Activated T-cell treated with anti-CD3 and anti-CD28 coated beads for 24 hours (primary cell): ENCODE results near the gene RIN3.
"Not testable (repeated sequence)": the region's sequence is repeated elsewhere in the genome, so short reads cannot be mapped to it uniquely, and the experiment has no call there.

ENCODE experiments used
- DNase-seq: peaks from one replicate; pipeline ENCODE4 v3.0.0-alpha.2; 2020; ENCODE audit warnings: low read depth

The RIN3 gene

DNA sequence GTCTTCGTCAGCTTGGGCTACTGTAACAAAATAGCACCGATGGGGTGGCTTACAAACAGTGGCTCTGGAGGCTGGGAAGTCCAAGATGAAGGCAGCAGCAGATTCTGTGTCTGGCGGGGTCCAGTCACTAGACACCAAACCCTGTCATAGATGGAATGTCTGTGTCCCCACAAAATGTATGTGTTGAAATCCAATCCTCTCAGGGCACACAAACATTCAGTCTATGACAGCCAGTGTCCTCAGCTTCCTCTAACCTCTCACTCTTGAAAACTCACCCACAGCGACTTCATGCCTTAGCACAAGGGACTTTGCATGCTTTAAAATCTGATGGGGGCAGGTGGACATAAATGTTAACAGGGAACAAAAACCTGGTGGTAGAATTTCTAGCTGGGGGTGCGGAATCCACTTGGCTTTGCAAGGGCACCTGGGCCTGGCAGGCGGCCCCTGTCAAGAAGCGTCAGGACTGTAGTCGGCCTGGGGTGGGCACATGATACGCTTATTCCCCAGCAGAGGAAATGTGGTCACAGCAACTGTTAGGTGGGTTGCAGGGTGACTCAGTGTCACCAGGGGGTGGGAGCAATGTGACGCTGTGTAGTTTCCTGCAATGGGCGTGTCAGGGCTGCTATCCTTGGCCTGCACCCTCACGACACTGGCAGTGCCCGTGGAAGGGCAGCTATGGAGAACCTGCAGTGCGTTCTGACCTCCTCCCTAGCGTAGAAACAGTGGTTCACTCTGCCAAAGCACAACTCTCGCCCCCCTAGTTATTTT, 17.7 kb downstream of the RIN3 start:
- peak; percentile 62 for DNase-seq

DNA sequence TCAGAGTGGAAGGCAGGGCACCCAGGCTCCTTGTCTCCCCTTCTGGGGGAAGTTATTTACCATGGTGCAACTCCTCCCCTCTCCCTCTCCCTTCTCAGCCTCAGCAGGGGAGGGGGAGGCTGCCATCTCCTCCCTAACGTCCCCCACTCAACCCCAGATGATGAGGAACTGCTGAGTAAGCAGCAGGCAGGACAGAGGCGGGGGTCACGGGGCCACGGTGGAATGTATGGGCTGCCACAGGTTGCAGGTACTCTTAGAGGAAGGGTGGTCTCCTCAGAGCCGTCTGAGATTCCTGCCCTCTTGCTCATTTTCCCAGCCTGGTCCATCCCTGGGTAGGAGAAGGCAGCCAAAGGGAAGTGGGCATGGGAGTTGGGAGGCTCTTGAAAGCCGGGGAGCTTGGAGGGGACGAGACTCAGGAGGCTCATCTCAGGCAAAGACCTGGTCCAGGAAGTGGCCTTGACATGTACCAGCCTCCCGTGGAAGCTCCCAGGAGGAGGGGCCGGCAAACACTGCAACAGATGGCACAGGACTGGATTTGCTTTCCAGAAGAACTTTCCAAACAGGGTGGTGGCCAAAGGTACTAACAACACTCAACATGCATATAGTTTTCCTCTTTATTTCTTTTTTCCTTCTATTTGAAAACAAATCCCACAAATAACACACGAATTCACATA, 19.0 kb downstream of the RIN3 start:
- DNase-seq: no peak

DNA sequence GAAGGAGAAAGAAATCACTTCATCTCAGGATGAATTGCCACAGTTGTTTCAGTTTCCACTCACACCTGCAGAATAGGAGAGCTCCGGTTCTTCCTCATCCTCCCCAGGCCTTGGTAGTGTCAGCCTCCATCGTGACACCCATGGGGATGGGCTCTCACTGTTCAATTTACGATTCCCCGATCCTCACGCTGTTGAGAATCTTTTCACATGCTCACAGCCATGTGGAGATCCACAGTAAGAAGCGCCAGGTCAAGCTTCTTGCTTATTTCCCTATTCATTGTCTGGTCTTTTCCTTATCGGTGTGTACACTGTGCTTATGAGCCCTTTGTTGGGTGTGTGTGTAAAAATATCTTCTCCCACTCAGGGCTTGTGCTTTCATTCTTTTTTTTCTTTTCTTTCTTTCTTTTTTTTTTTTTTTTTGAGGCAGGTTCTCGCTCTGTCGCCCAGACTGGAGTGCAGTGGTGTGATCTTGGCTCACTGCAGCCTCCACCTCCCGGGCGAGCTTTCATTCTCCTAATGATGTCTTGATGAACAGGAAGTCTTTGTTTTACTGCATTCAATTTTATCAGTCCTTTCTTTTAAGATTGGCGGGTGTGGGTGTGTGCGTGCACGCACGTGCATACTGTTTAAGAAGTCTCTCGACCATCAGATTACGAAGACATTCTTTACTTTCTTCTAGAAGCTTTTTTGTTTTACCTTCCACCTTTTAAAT, 21.5 kb downstream of the RIN3 start:
- DNase-seq: no peak

GRCh38 chr14:92536231-92536630, 22.6 kb downstream of the RIN3 start:
- DNase-seq: not testable (repeated sequence)

DNA sequence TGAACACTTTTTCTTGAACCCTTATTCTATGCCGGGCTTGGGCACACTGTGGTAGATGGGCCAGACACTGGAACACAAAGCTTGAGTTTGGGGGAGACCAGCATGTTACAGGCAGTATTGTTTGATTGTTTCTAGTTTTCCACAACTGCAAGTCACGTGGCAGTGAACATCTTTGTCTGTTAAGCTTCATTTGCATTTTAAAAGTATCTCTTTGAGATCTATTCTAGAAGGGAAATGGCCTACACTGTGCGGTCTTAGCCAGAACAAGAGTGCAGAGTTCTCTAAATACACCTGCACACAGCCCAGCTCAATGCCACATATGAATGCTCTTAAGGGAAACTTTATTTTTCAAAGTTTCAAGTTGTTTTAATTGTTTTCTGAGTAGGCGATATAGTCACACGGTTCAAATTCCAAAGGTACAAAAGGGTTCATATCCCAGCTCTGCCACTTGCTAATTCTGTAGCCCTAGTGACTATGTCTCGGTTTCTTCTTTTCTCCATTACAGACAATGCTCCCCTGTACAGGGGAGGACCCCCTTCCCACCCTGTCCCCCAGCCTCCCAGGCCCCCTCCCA, 24.9 kb downstream of the RIN3 start:
- DNase-seq: no peak

GRCh38 chr14:92539419-92539818, 25.8 kb downstream of the RIN3 start:
- DNase-seq: no peak

GRCh38 chr14:92539875-92540274, 26.3 kb downstream of the RIN3 start:
- DNase-seq: no peak

GRCh38 chr14:92540472-92541048, 27.0 kb downstream of the RIN3 start:
- DNase-seq: no peak

DNA sequence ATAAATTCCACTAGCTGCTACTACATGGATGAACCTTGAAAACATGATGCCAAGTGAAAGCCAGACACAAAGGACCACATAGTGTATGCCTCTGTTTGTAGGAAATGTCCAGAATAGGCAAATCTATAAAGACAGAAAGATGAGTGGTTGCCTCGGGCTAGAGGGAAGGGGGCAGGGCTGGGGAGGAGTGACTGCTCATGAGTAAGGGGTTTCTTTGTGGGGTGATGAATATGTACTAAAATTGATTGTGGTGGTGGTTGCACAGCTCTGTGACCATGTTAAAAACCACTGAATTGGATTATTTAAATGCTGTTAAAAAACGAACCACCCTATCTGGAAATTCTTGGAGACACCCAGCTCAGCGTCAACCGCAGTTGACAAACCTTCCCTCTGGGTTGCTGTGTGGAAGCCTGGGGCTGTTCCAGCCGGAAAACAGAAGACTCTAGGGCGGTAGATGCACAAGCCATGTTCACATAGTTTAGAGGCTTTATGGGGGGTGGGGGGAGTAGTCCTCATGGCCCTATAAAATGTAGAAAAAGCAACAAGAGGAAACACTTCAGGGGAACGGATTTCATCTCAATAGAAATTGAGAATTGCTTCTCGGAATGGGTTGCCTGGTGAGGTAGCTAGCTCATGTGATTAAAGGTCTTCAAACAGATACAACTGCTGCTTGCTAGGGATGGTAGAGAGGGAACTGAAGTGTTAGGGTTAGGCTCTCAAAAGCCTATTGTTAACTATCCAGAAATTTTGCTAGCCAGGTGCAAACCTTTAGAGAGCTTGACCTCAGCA, 29.4 kb downstream of the RIN3 start:
- DNase-seq: no peak

- DNase-seq: no peak
These were observed 30.6 kb downstream of the RIN3 start for GRCh38 chr14:92544051-92544720.

GRCh38 chr14:92546347-92547053, 32.9 kb downstream of the RIN3 start:
- no peak for DNase-seq

- DNase-seq: no peak
These were observed 35.7 kb downstream of the RIN3 start for GRCh38 chr14:92549105-92549858.

- DNase-seq: no peak
These were observed 36.3 kb downstream of the RIN3 start for GRCh38 chr14:92549859-92550230.

DNA sequence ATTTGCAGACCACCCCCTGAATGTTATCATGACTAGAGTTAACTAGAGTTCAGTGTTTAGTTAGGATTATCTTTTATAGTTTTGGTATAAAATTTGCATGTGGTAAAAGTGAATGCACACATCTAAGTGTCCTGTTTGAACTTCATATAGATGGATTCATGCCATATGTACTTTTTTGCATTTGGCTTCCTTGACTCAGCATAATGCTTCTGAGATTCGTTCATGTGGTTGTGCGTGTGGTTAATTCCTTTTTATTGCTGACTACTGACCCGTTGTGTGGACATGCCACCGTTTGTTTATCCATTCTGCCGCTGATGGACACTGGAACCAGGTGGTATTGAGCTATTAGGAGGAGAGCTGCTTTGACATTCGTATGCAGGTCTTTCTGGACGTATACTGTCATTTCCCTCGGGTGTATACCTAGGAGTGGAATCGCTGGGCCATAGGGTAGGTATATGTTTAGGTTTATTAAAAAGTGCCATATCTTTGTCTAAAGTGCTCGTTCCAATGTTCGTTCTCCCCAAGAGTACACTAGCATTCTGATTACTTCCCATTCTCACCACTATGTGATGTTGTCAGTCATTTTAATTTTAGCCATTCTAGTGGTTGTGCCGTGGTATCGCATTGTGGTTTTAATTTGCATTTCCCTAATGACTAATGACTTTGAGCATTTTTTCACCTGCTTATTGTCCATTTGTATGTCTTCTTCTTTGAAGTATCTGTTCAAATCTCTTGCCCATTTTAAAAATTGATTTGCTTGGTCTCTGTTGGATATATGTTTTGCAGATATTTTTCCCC, 37.7 kb downstream of the RIN3 start:
- DNase-seq: no peak

DNA sequence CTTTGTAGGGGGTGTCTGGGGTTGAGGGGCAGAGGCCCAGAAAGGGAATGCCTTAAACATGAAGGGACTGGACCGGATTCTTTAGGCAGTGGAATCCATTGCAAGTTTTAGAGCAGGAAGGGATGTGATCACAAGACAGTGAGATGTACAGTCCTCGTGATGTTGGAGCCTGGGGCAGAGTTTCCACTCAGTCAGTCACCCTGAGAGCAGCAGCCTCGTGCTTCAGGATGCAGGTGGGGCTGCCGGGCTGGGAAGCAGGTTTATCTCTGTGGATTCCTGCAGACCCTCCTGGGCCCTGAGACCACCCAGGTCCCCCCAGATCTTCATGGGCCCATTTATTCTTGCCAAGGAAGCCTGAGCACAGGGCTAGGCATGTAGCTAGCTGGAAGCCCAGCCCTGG, 38.5 kb downstream of the RIN3 start:
- DNase-seq: no peak

- no peak for DNase-seq
These were observed 39.9 kb downstream of the RIN3 start for GRCh38 chr14:92553438-92553837.

DNA sequence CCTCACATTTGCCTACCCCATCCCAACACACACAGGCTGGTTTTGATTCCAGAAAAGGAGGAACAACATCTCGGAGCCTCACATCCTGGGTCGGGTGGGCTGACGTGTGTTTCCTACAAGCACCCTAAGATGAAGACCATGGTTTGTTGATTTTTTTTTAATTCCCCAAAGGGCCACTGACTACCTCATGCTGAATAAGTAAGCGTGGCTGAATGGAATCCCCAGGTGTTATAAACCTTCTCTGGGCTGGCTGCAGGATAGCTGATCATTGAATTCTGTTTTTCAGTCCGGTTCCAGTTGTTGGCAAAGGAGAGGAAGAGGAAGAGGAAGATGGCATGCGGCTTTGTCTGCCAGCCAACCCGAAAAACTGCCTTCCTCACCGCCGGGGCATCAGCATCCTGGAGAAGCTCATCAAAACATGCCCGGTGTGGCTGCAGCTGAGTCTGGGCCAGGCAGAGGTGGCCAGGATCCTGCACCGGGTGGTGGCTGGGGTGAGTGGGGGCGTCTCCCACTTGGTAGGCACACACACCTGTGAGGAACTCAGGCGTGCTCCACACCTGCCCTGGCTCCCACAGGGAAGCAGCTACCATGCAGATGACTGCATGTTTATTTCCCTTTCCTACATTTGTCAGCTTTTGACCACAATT, 42.0 kb downstream of the RIN3 start:
- no peak for DNase-seq

- no peak for DNase-seq
These were observed 42.7 kb downstream of the RIN3 start for GRCh38 chr14:92556255-92556741.
